Measurements from ENCODE around the gene SYK.
"Not testable (repeated sequence)": the region's sequence is repeated elsewhere in the genome, so short reads cannot be mapped to it uniquely, and the experiment has no call there.

SYK gene

GRCh38 chr9:90801241-90801972, at the start of gene SYK:
Gene SYK (plus strand): TSS chr9:90801819. CDS start chr9:90843899, 42,080 bp downstream.
- no peak for DNase-seq

GRCh38 chr9:90755514-90756371, 45.9 kb upstream of the SYK start:
- DNase-seq: peak; percentile 35

- DNase-seq: not testable (repeated sequence)
Observed at GRCh38 chr9:90760577-90760976, 41.0 kb upstream of the SYK start.

- DNase-seq: no peak
Observed at GRCh38 chr9:90766731-90767130, 34.9 kb upstream of the SYK start.

GRCh38 chr9:90767523-90768100, 34.0 kb upstream of the SYK start:
- DNase-seq: no peak

DNA sequence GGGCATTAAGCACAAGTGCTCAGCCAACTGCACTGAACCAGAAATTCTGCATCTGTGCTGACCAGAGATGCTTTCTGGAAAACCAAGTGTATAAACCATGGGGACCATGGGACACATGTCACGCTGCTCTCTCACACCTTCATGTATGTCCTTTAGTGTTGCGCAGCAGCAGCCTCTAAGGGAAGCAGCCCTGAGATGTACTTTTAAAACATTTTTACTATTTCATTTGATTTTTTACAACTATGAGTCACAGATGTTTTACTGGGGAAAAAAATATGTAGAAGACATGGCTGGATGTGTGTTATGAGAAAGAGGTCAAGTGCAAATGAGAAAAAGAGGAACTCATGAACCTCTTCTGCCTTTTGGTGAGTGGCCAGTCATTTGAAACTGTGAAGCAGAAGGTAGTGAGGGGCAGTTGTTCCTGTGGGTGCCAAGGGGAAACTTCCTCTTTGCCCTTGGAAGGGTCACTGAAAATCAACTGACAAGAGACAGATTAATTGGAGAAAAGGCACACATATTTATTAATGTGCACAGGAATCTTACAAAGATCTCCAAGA, 31.4 kb upstream of the SYK start:
- DNase-seq: no peak

DNA sequence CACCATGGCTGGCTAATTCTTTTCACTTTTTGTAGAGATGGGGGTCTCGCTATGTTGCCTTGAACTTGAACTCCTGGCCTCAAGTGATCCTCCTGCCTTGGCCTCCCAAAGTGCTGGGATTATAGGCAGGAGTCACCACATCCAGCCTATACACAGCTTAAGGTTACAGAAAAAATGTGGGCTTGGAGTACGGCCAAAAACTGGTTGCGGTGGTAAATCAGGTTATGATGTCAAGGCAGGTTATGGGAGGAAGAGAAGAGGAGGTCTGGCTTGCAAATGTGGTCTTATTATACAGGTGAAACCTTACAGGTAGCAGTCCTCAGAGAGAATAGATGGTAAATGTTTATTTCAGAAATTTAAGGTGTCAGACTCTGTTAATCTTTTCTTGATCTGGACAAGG, 30.7 kb upstream of the SYK start:
- no peak for DNase-seq

DNA sequence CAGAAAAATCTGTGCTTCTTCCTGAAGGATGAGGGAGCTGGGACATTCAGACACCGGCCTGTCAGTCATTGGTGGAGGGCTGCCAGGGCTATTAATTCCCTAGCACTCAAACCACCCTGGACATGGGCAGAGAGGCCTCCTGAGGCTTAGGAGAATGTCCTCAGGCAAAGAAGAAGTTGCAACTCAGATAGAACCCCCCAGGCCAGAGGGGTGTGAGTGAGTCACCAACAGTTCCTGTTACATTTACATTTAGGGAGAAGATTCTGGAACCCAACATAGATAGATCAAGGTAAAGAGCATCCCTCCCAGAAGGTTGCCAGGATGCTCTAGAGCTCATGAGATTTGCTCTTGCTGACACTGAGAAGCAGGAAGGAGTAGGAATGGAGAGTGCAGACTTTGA, 29.2 kb upstream of the SYK start:
- DNase-seq: no peak

DNA sequence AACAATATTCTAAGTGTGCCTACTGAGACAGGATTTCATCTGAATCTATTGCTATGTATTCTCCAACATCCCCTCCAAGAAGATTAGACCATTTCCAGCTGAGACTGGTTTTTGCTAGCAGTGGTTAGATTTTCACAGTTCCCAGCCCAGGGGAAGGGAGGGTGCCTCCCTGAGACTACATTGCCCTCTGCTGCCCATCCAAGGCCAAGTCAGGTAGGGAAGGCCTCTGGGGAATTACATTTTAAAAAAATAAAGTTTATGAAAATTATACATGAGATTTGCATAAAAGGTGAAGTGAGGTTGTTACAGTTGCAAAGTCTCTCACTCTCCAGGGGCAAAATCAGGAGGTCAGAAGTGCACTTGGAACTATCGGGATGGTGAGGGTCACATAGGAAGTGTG, 28.0 kb upstream of the SYK start:
- DNase-seq: no peak

DNA sequence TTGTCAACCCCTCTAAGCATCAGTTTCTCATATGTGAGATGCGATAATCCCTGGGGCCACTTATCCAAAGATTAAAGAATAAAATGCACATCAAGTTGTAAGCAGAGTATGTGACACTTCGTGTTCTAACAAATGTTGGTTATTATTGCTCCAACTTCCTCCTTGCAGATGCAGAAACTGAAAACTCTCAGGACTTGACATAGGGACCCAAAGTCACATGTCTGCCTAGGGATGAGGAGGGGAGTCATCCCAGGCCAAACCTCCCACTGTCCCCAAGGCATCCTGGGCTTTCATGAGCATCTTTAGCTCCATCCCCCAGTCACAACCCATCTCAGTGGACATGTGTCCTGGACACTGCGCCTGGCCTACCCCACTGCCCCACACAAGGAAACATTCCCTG, 27.5 kb upstream of the SYK start:
- DNase-seq: no peak

DNA sequence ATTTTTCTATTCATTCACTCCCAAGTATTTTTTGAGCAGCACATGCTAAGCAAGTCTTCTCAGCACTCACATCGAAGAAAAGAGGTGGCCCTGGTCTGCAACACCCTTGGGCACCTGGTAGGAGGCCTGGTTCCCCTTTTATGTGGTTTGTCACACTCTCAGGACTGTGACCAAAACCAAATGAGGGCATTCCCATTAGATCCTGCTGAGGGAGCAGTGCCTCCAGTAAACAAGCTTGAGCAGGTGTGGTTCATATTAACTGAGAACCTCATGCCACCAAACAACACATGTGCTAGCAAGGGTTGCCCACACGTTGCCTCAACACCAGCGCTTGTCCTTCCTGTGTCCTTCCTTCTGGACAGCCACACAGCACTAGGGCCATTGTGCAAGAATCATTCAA, 26.9 kb upstream of the SYK start:
- DNase-seq: no peak

DNA sequence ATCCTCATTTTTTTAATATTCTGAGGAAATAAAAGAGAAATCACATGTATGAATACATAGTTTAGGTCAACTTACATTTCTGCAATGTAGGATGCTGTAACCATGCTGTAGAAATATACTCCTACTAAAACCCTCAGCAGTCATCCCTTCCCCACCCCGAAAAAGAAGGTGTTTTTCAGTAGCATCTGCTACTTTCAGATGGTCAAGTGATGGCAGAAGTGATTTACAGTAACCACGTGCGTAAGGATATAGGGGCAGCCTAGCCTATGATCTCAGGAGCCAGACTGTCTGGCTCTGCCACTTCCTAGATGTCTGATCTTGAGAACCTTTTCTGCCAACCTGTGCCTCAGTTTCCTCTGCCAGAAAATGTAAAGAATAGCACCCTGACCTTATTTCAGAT, 26.0 kb upstream of the SYK start:
- DNase-seq: no peak

DNA sequence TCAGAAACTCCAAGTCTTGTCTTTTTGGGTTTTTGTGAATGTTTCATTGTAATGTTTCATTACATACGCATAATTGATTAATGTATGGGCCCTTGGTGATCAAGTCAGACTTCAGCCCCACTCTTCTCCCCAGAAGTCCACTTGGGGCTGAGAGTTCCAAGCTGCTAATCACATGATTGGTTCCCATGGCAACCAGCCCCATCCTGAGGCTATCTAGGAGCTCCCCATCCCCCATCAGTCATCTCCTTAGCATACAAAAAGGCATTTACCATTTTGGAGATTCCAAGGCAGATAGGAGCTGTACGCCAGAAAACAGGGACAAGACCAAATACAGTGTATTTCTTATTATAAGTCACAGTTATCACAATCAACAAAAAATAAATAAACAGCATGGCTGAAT, 22.9 kb upstream of the SYK start:
- no peak for DNase-seq

DNA sequence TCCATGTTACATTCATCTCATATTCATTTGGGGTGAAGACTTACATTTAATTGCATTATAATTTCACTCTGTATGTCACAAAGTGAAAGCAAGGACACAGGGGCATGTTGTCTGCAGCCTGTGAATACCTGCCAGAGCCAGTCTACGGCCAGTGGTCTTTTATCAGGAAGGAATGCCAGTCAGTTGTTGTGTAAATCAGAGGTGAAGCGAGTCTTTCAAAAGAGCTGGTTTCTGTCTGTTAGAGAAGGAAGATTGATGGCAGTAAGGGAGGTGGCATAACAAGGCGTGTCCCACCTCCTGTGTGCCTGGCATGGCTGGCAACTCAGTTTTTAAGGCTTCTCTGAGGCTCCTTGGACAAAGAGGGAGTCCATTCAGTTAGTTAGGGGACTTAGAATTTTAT, 18.1 kb upstream of the SYK start:
- DNase-seq: no peak

GRCh38 chr9:90783964-90784363, 17.7 kb upstream of the SYK start:
- DNase-seq: no peak

- no peak for DNase-seq
Observed at GRCh38 chr9:90787771-90788460, 13.7 kb upstream of the SYK start.

GRCh38 chr9:90788527-90788926, 13.1 kb upstream of the SYK start:
- not testable (repeated sequence) for DNase-seq

DNA sequence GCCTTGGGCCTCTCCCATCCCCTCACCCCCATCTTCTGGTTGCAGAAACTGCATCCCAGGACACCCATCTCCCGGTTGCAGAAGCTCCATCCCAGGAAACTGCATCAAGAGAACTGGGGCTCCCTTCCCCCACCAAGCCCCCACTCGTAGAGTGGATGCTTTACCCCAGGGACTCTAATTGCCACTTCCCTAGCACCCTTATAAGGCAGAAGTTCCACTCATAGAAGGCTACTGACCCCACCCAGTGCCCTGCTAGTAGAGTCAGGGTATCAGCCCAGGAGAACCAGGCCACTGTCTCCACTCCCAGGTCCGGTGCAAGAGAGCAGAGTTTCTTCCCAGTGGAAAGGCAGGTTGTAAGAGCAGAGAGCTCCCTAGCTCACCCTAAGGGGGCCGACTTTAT, 12.2 kb upstream of the SYK start:
- no peak for DNase-seq

GRCh38 chr9:90789862-90790261, 11.8 kb upstream of the SYK start:
- no peak for DNase-seq

- DNase-seq: not testable (repeated sequence)
Observed at GRCh38 chr9:90793024-90793423, 8.6 kb upstream of the SYK start.

GRCh38 chr9:90793729-90794128, 7.9 kb upstream of the SYK start:
- no peak for DNase-seq

- no peak for DNase-seq
Observed at GRCh38 chr9:90795084-90795483, 6.5 kb upstream of the SYK start.

DNA sequence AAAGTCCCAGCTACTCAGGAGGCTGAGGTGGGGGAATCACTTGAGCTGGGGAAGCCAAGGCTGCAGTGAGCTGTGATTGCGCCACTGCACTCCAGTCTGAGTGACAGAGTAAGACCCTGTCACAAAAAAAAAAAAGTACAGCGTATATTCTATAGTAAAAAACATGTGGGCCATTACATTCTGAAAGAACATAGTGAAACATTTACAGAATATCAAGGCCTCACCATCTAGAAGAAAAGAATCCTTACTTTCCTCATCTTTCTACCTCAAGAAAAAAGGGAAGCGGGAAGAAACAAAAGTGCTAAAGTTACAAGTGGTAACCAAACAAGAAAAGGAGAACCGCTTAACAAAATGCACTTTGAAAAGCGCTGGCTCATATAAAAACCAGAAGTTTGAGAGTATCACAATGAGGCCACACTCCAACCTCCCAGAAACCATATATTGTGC, 5.7 kb upstream of the SYK start:
- no peak for DNase-seq

Data from activated T-cell treated with anti-CD3 and anti-CD28 coated beads, Interleukin-2, amount 50 U/mL, for 1 hour (primary cell).